Caco-2 (cell line): ENCODE measurements around the gene RCN1. TPM values are rescaled to one million over a fixed set of nuclear protein-coding genes. Genes with fewer than 3 reads are reported as not detected.
"Not testable (repeated sequence)": the region's sequence is repeated elsewhere in the genome, so short reads cannot be mapped to it uniquely, and the experiment has no call there.

Experiments used
- BruUV-seq: library from RNA; stranded (reverse); fragments of 400-500 nt; replicated peaks from 2 replicates; lab custom pipeline; 2021; lab: Mats Ljungman, UMichigan
- CTCF ChIA-PET: fragments of 300-600 bp; sonication (Branson Sonifier 250); formaldehyde crosslinking; loops from one replicate; lab custom pipeline; 2022; ENCODE audit warnings: antibody characterized with exemption; lab: Charles Lee
- POLR2A ChIA-PET: fragments of 300-600 bp; sonication (Branson Sonifier 250); formaldehyde crosslinking; loops from one replicate; lab custom pipeline; 2022; ENCODE audit warnings: antibody characterized with exemption; lab: Charles Lee
- DNase-seq, 2 experiments: peaks; one replicate each; pipeline versions ENCODE4 v3.0.0 to v3.0.0-alpha.2; 2020 to 2022
- H3K27me3 ChIP-seq: replicated peaks from 2 replicates; pipeline ENCODE4 v1.6.0; 2011; ENCODE audit warnings: low read length; ENCODE audit not compliant: control insufficient read depth, insufficient read depth
- H3K36me3 ChIP-seq: 2 replicates; pipeline ENCODE4 v1.5.1; 2011; ENCODE audit warnings: low read length; ENCODE audit not compliant: control insufficient read depth, insufficient read depth
- H3K4me1 ChIP-seq: fragments of 250-450 bp; sonication (Bioruptor Pico); 2 replicates; pipeline ENCODE4 v1.5.1; 2020; ENCODE audit warnings: mild to moderate bottlenecking
- H3K4me3 ChIP-seq: 2 replicates; pipeline ENCODE4 v1.5.1; 2011; ENCODE audit warnings: low read depth, mild to moderate bottlenecking, control low read depth, low read length
- H3K9me3 ChIP-seq: fragments of 250-450 bp; sonication (Bioruptor Pico); 2 replicates; pipeline ENCODE4 v1.5.1; 2020; ENCODE audit warnings: mild to moderate bottlenecking, moderate library complexity
- H3K27ac Mint-ChIP-seq: one replicate; pipeline ENCODE4 v1.8.0; 2022; ENCODE audit warnings: mixed read lengths; ENCODE audit not compliant: unreplicated experiment
- H3K27me3 Mint-ChIP-seq: one replicate; pipeline ENCODE4 v1.8.0; 2022; ENCODE audit warnings: mixed read lengths; ENCODE audit not compliant: insufficient read depth, unreplicated experiment
- H3K36me3 Mint-ChIP-seq: one replicate; pipeline ENCODE4 v1.8.0; 2022; ENCODE audit warnings: mild to moderate bottlenecking, mixed read lengths; ENCODE audit not compliant: insufficient read depth, unreplicated experiment
- H3K4me1 Mint-ChIP-seq: one replicate; pipeline ENCODE4 v1.8.0; 2022; ENCODE audit warnings: low read depth, mixed read lengths; ENCODE audit not compliant: unreplicated experiment
- H3K4me3 Mint-ChIP-seq: one replicate; pipeline ENCODE4 v1.8.0; 2022; ENCODE audit warnings: mild to moderate bottlenecking, moderate library complexity, mixed read lengths; ENCODE audit not compliant: unreplicated experiment
- H3K9me3 Mint-ChIP-seq: one replicate; pipeline ENCODE4 v1.8.0; 2022; ENCODE audit warnings: mixed read lengths; ENCODE audit not compliant: unreplicated experiment
- intact Hi-C: fragments of 100-400 bp; cut with micrococcal nuclease; formaldehyde crosslinking; loops from one replicate; pipeline ENCODE4 v1.10.0; 2022; ENCODE audit not compliant: unreplicated experiment
- total RNA-seq: library from RNA; stranded (reverse); gene quantifications from 2 replicates; pipeline ENCODE4 v1.2.3, GENCODE V29; 2022
- TF ChIP-seq, protein P1 (sequence below), 2 experiments: fragments of 200-600 bp in 1 of 2; IDR thresholded peaks; 1 replicate in 1 of 2; 2 replicates in 1 of 2; pipeline versions ENCODE4 v1.5.1 to v1.8.0; 2011 to 2022; ENCODE audit warnings: antibody characterized with exemption in 1 of 2, control low read depth in 1 of 2, inconsistent platforms in 1 of 2, low read depth in 1 of 2, low read length in 1 of 2, mild to moderate bottlenecking in 1 of 2, moderate library complexity in 1 of 2; ENCODE audit not compliant: insufficient read depth in 1 of 2, severe bottlenecking in 1 of 2, unreplicated experiment in 1 of 2

RCN1 gene
- total RNA-seq, 1 experiment from 2014 or later: 185 TPM

DNA sequence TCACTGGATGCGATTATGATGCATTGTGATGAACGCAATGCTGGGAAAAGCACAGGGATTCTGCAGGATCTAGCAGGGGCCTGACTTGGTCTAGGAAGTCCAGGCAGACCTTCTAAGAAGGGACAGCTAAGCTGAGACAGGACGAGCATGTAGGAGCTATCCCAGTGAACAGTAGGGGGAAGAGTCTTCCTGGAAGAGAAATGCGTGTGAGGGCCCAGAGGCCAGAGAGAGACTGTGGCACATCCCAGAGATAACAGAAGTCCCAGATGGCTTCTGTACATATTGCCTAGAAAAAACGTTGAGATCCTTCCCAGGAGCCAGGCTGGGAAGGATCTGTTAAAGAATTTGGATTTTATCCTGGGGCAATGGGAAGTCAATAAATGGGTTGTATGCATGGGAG is 24.6 kb downstream of the RCN1 start:
- Histone ChIP-seq H3K27me3 (no peaks in the 10 kb centered on the region), H3K4me3 (no peak overlapping the region), H3K9me3 (no peaks in the 10 kb centered on the region), H3K36me3 (no peaks in the 10 kb centered on the region), H3K4me1 (no peaks in the 10 kb centered on the region)
- H3K9me3 Mint-ChIP-seq: no peaks in the 10 kb centered on the region
- H3K27me3 Mint-ChIP-seq: peaks cover 24% of the 10 kb centered on the region
- TF ChIP-seq, protein P1, sequence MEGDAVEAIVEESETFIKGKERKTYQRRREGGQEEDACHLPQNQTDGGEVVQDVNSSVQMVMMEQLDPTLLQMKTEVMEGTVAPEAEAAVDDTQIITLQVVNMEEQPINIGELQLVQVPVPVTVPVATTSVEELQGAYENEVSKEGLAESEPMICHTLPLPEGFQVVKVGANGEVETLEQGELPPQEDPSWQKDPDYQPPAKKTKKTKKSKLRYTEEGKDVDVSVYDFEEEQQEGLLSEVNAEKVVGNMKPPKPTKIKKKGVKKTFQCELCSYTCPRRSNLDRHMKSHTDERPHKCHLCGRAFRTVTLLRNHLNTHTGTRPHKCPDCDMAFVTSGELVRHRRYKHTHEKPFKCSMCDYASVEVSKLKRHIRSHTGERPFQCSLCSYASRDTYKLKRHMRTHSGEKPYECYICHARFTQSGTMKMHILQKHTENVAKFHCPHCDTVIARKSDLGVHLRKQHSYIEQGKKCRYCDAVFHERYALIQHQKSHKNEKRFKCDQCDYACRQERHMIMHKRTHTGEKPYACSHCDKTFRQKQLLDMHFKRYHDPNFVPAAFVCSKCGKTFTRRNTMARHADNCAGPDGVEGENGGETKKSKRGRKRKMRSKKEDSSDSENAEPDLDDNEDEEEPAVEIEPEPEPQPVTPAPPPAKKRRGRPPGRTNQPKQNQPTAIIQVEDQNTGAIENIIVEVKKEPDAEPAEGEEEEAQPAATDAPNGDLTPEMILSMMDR (IDR thresholded peaks at IDR 0.05; ENCODE audit: insufficient read depth in 1 of 2, low read depth in 1 of 2, low read length in 1 of 2, severe bottlenecking in 1 of 2, unreplicated experiment in 1 of 2): peak in 1 of 2 experiments; percentile 15
- DNase-seq: peak in 1 of 2 experiments; percentile 9
- CTCF ChIA-PET: no interaction called here
- no TSS peak for BruUV-seq
- H3K4me1 Mint-ChIP-seq: no peaks in the 10 kb centered on the region
- H3K27ac Mint-ChIP-seq: no peak overlapping the region
- H3K36me3 Mint-ChIP-seq: no peaks in the 10 kb centered on the region
- POLR2A ChIA-PET: no interaction called here
- no peak overlapping the region for H3K4me3 Mint-ChIP-seq
- intact Hi-C loops: loop anchor here (1.0 to 5.0 kb wide), 2 partner anchors 37 to 58 kb away; no protein-coding TSS in a partner anchor

DNA sequence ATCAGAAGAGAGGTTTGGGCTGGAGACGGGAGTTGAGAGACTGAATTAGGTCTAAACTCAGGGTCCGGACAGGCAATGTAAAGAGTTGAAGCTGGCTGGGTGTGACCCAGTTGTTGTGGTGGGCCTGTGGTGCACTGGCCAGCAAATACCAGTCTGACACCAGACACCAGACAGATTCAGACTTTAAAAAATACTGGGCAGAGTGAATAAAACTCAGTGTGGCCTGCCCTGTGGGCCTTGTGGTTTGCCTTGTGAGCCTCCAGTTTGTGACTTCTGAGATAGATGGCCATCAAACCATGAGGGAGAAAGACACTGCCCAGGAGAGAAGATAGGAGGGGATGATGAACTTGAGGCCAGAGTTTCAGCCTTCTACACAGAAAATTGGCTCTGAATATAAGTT is 25.8 kb downstream of the RCN1 start:
- Histone ChIP-seq H3K4me3 (no peak overlapping the region), H3K27me3 (no peaks in the 10 kb centered on the region), H3K36me3 (no peaks in the 10 kb centered on the region), H3K4me1 (no peaks in the 10 kb centered on the region), H3K9me3 (no peaks in the 10 kb centered on the region)
- H3K27ac Mint-ChIP-seq: no peak overlapping the region
- intact Hi-C loops: loop anchor here (5.0 kb wide), 1 partner anchor 36 kb away; no protein-coding TSS in a partner anchor
- no peak for DNase-seq
- POLR2A ChIA-PET: no interaction called here
- BruUV-seq: no TSS peak
- H3K36me3 Mint-ChIP-seq: no peaks in the 10 kb centered on the region
- H3K4me3 Mint-ChIP-seq: no peak overlapping the region
- H3K27me3 Mint-ChIP-seq: peaks cover 30% of the 10 kb centered on the region
- no peaks in the 10 kb centered on the region for H3K4me1 Mint-ChIP-seq
- TF ChIP-seq, protein P1 (IDR thresholded peaks at IDR 0.05; ENCODE audit: insufficient read depth in 1 of 2, low read depth in 1 of 2, low read length in 1 of 2, severe bottlenecking in 1 of 2, unreplicated experiment in 1 of 2): no peak
- CTCF ChIA-PET: no interaction called here
- H3K9me3 Mint-ChIP-seq: no peaks in the 10 kb centered on the region

DNA sequence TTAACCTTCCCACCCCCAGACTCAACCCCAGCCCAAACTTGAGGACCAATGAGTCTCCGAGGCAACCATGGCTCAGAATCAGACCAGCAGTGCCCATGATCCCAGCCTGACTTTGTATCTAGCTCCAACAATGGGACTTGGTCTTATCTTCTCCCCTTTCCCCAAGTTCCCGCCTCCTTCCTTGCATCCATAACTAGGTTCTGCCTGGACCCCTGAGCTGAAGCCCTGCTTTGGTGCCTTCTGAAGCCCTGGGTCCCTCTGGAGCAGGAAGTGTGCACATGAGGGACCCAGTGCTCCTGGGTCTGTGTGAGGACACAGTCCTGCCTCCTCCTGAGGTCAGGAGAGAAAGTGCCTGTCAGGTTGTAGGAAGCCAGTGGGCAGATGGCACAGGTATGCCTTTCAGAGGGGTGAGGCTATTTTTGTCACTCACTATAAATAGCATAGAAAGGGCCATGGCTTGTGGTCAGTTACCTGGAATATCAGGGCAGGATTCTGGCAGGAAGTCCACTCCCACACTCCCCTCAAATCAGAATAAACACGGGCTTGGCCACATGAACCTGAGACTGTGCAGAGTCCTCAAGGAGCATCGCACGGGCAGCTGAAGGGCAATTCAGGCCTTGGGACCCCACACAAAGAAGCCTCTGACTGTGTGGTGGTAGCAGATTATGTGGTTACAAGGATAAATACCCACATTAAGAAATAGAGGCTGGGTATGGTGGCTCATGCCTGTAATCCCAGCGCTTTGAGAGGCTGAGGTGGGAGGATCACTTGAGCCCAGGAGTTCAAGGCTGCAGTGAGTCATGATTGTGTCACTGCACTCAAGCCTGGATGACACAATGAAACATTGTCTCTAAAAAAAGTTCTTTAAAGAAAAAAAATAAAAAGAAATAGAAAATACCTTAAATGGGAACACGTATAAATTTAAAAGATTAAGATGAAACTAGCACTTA is 27.4 kb downstream of the RCN1 start:
- H3K9me3 ChIP-seq: no peaks in the 10 kb centered on the region

GRCh38 chr11:32119139-32119538 is 28.3 kb downstream of the RCN1 start:
- H3K9me3 ChIP-seq, H3K4me3 Mint-ChIP-seq, CTCF ChIA-PET, H3K36me3 ChIP-seq, H3K4me3 ChIP-seq, BruUV-seq, H3K9me3 Mint-ChIP-seq, H3K27ac Mint-ChIP-seq, DNase-seq, H3K4me1 ChIP-seq, POLR2A ChIA-PET, H3K36me3 Mint-ChIP-seq, H3K27me3 ChIP-seq, H3K4me1 Mint-ChIP-seq: not testable (repeated sequence)
- peaks cover 22% of the 10 kb centered on the region for H3K27me3 Mint-ChIP-seq
- intact Hi-C loops: loop anchor here (5.0 kb wide), 1 partner anchor 33 kb away; no protein-coding TSS in a partner anchor

More for the DNA sequence above, 27.4 kb downstream of the RCN1 start:
- intact Hi-C loops: loop anchor here (5.0 kb wide), 1 partner anchor 34 kb away; no protein-coding TSS in a partner anchor
- Mint-ChIP-seq H3K27me3 (peaks cover 25% of the 10 kb centered on the region), H3K4me3 (no peak overlapping the region), H3K36me3 (no peaks in the 10 kb centered on the region), H3K9me3 (no peaks in the 10 kb centered on the region), H3K27ac (no peak overlapping the region), H3K4me1 (no peaks in the 10 kb centered on the region)
- no peak overlapping the region for H3K4me3 ChIP-seq
- TF ChIP-seq, protein P1 (IDR thresholded peaks at IDR 0.05; ENCODE audit: insufficient read depth in 1 of 2, low read depth in 1 of 2, low read length in 1 of 2, severe bottlenecking in 1 of 2, unreplicated experiment in 1 of 2): no peak
- no TSS peak for BruUV-seq
- POLR2A ChIA-PET: no interaction called here
- DNase-seq: no peak
- H3K27me3 ChIP-seq: no peaks in the 10 kb centered on the region
- no peaks in the 10 kb centered on the region for H3K36me3 ChIP-seq
- H3K4me1 ChIP-seq: no peaks in the 10 kb centered on the region
- CTCF ChIA-PET: no interaction called here
